Uterus (tissue), 4 donors: ENCODE data around the gene SPAG17. TPM values are rescaled to one million over a fixed set of nuclear protein-coding genes. Genes with fewer than 3 reads are reported as not detected.

ENCODE experiments used
- DNase-seq, 2 donors: peaks; one replicate each; pipeline ENCODE4 v3.0.0-alpha.2; 2019 to 2020
- H3K27ac ChIP-seq, 2 donors: fragments of 200-600 bp; sonication (generic); 1 replicate in 1 of 2; 2 replicates in 1 of 2; pipeline ENCODE4 v1.5.1; 2016 to 2018
- H3K27me3 ChIP-seq, 2 donors: fragments of 200-600 bp; sonication (generic); one replicate each; pipeline ENCODE4 v1.5.1; 2018 to 2019; ENCODE audit warnings: control low read depth in 1 of 2
- H3K36me3 ChIP-seq, 2 donors: fragments of 200-600 bp; sonication (generic); one replicate each; pipeline ENCODE4 v1.5.1; 2019; ENCODE audit warnings: control low read depth in 1 of 2
- H3K4me1 ChIP-seq, 2 donors: fragments of 200-600 bp; sonication (generic); one replicate each; pipeline ENCODE4 v1.5.1; 2018 to 2019; ENCODE audit warnings: control low read depth in 1 of 2
- H3K4me3 ChIP-seq, 2 donors: fragments of 200-600 bp; sonication (generic); 1 replicate in 1 of 2; 2 replicates in 1 of 2; pipeline ENCODE4 v1.5.1; 2018 to 2019; ENCODE audit warnings: mild to moderate bottlenecking in 1 of 2
- H3K9me3 ChIP-seq, 2 donors: fragments of 200-600 bp; sonication (generic); one replicate each; pipeline ENCODE4 v1.5.1; 2019; ENCODE audit warnings: control low read depth in 1 of 2
- CTCF ChIP-seq, 4 experiments: fragments of 200-600 bp in 2 of 4; fragments of 450-650 bp in 2 of 4; sonication (generic) in 2 of 4; IDR thresholded peaks; one replicate each; pipeline ENCODE4 v1.5.1; 2016 to 2019; ENCODE audit warnings: antibody characterized with exemption in 4 of 4, mild to moderate bottlenecking in 2 of 4, moderate library complexity in 1 of 4
- POLR2A ChIP-seq, 2 donors: fragments of 450-650 bp; IDR thresholded peaks; one replicate each; pipeline ENCODE4 v1.6.1; 2016; ENCODE audit warnings: antibody characterized with exemption in 2 of 2, mild to moderate bottlenecking in 1 of 2, moderate library complexity in 1 of 2
- intact Hi-C: fragments of 100-400 bp; cut with DNase I; formaldehyde crosslinking; loops from one replicate; pipeline ENCODE4 v1.15.1; 2023; ENCODE audit warnings: low total_unique reads
- total RNA-seq, 4 donors: library from RNA; depleted of rRNA in 3 of 4; stranded (reverse); fragments of >200 nt in 3 of 4; gene quantifications; one replicate each; pipeline versions ENCODE4 v1.1.0 to v1.2.4, GENCODE V29; 2014 to 2023
- donor health status: DM: yes; HTN: yes; CAD: no.

The SPAG17 gene
- total RNA-seq, 4 donors from 2014 or later: 1.1 to 7.7 TPM; not detected in 2

GRCh38 chr1:118177998-118178397 is 7.0 kb downstream of the SPAG17 start:
- Histone ChIP-seq H3K27me3 (no peaks in the 10 kb centered on the region), H3K27ac (no peak overlapping the region), H3K4me1 (no peaks in the 10 kb centered on the region), H3K36me3 (no peaks in the 10 kb centered on the region), H3K9me3 (no peaks in the 10 kb centered on the region), H3K4me3 (no peak overlapping the region)
- intact Hi-C loops: no loop called here
- DNase-seq: no peak
- TF ChIP-seq CTCF (IDR thresholded peaks at IDR 0.05) (no peak), POLR2A (IDR thresholded peaks at IDR 0.05) (no peak)

- DNase-seq: no peak
- H3K27ac ChIP-seq: no peak overlapping the region
- no peaks in the 10 kb centered on the region for H3K4me1 ChIP-seq
- H3K4me3 ChIP-seq: no peak overlapping the region
- TF ChIP-seq POLR2A (IDR thresholded peaks at IDR 0.05) (no peak), CTCF (IDR thresholded peaks at IDR 0.05) (no peak)
- H3K27me3 ChIP-seq: no peaks in the 10 kb centered on the region
- intact Hi-C loops: no loop called here
- H3K36me3 ChIP-seq: no peaks in the 10 kb centered on the region
- H3K9me3 ChIP-seq: no peaks in the 10 kb centered on the region
Observed at GRCh38 chr1:118169016-118169415, 16.0 kb downstream of the SPAG17 start.

GRCh38 chr1:118160806-118161205 is 24.2 kb downstream of the SPAG17 start:
- H3K27ac ChIP-seq: no peak overlapping the region
- H3K27me3 ChIP-seq: no peaks in the 10 kb centered on the region
- DNase-seq: no peak
- intact Hi-C loops: no loop called here
- TF ChIP-seq POLR2A (IDR thresholded peaks at IDR 0.05): no peak
- no peak for TF ChIP-seq CTCF (IDR thresholded peaks at IDR 0.05)
- H3K4me3 ChIP-seq: no peak overlapping the region
- H3K4me1 ChIP-seq: no peaks in the 10 kb centered on the region
- no peaks in the 10 kb centered on the region for H3K9me3 ChIP-seq
- H3K36me3 ChIP-seq: no peaks in the 10 kb centered on the region

GRCh38 chr1:118159569-118159968 is 25.5 kb downstream of the SPAG17 start:
- no peak overlapping the region for H3K4me3 ChIP-seq
- no peaks in the 10 kb centered on the region for H3K36me3 ChIP-seq
- no peaks in the 10 kb centered on the region for H3K27me3 ChIP-seq
- intact Hi-C loops: no loop called here
- TF ChIP-seq CTCF (IDR thresholded peaks at IDR 0.05): no peak
- TF ChIP-seq POLR2A (IDR thresholded peaks at IDR 0.05): no peak
- no peak overlapping the region for H3K27ac ChIP-seq
- no peak for DNase-seq
- no peaks in the 10 kb centered on the region for H3K9me3 ChIP-seq
- H3K4me1 ChIP-seq: no peaks in the 10 kb centered on the region

GRCh38 chr1:118158924-118159323 is 26.1 kb downstream of the SPAG17 start:
- Histone ChIP-seq H3K4me1 (no peaks in the 10 kb centered on the region), H3K9me3 (no peaks in the 10 kb centered on the region), H3K27me3 (no peaks in the 10 kb centered on the region), H3K4me3 (no peak overlapping the region), H3K27ac (no peak overlapping the region), H3K36me3 (no peaks in the 10 kb centered on the region)
- no peak for DNase-seq
- TF ChIP-seq POLR2A (IDR thresholded peaks at IDR 0.05): no peak
- TF ChIP-seq CTCF (IDR thresholded peaks at IDR 0.05): no peak
- intact Hi-C loops: no loop called here
